Measurements from ENCODE around the gene NEUROD2.
"Not testable (repeated sequence)": the region's sequence is repeated elsewhere in the genome, so short reads cannot be mapped to it uniquely, and the experiment has no call there.

The NEUROD2 gene

DNA sequence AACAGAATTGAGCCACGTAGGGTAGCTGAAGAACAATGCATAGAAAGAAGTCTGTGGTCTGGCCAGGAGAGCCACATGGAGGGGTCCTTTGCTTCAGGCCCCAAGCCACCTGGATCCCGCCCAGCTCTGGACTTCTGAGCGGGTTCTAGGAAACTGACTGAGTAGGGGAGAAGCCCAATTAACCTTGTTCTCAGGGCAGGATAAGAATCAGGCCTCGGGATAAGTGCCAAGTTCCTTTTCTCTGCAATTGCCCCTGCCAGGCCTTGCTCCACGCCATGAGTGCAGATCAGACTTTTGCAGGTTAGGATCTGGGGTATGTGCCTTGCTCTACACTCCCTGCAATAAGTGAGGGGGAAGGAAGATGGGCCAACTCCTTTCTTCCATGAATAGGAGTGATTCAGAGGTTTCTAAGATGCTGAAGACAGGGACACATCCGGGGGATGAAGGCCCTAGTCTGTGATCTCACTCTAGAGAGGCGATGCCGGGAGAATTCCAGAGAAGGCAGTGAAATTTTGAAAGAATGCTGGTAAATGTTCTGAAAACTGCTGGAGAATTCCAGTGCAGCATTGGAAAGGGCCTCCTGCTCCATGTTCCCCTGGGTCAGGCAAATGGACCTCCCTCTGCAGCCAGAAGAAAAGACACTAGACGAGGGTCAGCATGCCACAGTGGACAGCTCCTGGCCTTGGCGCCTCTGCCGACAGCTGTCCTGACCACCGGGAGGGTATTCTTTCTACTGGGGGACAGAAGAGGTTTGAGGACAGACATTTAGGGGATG lies 5.8 kb downstream of the NEUROD2 start:
- no peak for DNase-seq

DNA sequence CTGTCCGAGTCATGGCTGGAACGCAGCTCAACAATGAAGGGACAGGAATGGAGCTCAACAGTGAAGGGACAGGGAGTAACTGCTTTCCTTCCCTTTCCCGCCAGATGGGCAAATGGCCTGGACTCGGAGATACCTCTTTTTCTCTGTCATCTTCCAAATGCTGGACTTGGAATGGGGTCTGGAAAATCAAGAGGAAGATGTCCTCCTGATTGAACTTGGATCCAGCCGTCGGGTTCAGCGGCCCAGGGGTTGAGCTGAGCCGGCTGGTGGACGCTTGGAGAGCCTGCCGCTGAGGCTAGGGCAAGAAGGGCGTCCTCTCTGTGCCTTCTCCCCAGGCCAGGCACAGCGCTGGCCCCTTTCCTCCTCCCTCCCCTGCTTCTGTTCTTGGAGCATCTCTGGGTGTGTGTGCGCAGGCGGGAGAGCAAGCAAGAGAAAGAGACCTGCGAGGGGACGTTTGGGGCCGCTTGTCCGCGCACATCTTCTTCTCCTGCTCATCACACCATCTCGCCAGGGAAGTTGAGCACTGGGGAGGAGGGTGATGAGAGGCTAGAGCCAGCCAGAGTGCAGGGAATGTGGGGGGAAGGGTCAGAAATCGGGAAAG lies 6.6 kb downstream of the NEUROD2 start:
- DNase-seq, result no peak

DNA sequence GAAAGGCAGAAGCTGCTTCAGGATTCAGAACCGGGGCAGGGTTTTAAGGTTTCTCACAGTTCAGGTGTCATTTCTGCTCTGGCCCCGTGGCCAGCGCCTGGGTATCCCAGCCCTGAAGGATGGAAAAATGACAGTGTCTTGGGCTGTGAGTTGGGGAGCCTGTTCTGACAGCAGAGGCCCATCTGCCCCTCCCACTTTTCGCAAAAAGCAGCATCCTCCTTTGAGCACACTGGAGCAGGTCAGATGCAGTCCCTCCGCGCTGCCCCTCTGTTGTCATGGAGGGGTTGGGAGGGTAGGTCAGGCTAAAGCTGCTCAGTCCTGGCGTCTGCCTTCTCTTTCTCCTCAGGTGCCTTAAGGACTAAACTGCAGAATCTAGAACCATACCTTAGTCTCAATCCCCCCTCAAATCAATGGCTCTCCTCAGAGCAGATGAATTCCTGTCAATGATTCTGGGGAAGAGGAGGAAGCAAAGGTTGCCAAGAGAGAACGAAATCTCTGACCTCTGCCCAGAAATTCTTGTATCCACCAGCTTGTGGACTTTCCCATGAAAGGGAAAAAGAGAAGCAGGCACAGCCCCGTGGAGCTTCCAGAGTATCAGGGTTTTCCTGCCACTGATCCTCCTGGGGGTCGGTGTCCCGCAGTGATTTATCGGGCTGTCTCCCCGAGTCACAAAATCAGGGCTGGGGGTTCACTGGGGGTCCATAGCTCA lies 7.3 kb downstream of the NEUROD2 start:
- no peak for DNase-seq

DNA sequence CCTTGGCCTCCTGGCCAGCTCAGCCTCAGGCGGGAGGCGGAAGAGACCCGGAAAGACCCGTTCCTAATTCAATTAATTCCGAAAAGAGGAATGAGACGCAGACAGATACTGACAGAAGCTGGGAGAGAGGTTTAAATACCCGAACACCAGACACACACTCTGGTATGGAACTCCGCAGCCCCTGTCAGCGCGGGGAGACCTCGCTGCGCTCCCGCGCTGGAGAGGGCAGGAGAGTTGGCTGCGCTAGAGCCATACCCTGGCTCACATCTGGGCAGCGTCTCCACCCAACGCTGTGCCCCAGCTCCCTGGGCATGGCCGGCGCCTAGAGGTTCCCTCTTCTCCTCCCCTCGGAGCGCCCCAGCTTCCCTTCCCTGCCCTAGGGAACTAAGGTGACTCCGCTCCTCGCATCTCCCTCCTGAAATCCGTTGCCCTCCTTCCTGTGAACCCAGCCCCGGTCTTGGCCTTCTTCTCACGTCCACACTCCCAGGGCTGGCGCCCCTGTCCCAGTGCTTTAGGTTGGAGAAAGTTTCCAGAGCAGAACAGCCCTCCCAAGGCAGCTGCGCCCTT lies 8.0 kb downstream of the NEUROD2 start:
- no peak for DNase-seq

DNA sequence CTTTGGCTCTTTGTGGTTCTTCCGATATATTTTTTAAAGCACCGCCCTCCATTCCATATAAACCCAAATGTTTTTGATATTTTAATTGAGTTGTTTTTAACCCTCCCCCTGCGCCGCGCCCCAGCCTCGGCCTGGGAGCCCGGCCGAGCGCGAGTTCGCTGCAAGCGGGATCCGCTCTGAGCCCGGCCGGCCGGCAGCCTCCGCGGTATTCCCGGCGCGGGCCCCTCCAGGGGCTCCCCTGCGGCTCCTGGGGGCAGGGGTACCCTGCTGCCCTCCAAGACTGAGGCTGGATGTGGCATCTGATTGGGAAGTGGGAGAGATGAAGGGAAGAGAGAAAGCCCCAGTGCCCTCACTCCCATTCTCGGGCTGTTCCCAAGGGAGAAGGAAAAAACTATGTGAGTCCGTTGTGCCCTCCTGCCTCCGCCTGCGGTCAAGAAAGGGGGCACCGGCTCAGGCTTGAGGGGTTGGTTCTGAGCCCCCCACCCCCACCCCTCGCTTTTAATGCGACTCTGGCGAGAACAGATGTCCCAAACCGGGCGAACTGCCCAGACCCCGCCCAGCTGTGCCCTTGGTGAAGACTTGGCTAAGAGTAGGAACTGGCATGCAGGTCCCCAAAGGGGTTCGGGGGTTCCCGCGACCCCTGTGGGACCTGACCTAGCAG lies 8.6 kb downstream of the NEUROD2 start:
- no peak for DNase-seq

- no peak for DNase-seq
Measured at GRCh38 chr17:39598630-39599003, 9.1 kb downstream of the NEUROD2 start.

- no peak for DNase-seq
Measured at GRCh38 chr17:39598047-39598481, 9.7 kb downstream of the NEUROD2 start.

DNA sequence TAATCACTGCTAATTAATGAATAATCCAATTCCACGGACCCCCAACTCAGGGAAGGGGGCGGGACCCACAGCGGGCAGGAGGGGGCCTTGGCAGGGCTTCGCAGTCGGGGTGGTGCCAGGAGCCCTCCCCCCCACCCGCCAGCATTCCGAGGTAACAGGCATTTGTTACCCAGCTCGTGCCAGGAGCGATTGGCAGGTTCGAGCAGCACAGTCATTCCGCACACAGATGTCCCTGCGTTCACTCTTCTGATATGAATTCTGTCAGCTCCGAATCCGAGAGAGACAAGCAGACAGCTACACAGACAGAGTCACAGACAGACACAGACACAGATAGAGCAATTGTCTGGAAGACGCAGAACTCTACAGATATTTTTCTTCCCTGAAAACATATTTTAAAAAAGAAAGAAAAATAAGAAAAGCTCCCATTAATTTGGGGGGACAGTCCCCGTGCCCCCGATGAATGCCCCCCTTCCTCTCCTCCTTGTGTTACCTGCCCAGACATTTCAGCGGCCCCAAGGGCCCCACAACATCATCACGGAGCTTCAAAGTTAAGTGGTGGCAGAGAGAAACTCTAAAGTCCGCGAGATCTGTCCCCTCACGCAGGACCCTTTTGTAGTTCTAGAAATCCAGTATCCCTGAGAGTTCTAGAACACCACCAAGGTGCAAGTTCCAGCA lies 10.2 kb downstream of the NEUROD2 start:
- DNase-seq, result no peak

DNA sequence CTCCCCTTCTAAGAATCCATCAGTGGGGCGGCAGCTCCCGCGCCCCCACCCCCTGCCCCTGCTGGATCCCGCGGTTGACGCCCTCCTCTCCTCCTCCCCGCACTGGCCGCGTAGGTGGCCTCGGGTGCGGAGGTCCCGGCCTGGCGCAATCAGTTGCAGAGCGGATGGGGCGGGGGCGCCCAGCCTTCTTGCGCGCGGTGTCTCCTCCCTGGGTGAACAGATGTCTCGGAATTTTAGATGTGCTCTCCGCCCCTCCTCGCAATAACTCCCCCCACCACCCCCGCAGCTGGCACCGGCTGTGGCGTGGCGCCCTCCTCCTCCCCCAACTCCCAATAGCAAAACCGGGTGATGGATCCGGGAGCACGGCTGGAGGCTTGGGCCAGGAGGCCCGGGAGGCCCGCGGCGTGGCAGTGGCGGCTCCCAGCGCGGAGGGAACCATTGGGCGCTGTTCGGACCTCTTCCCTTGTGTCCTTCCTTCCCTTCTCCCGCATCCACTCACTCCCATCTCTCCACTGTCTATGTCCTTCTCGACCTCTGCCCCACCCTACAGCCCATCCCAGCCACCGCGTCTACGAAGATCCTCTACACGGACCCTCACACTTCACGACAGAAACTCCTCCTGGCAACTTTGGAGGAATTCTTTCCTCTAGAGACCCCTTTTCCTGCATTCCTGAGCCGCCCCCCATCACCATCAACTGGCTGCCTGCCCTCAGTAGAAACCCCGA lies 11.0 kb downstream of the NEUROD2 start:
- no peak for DNase-seq

DNA sequence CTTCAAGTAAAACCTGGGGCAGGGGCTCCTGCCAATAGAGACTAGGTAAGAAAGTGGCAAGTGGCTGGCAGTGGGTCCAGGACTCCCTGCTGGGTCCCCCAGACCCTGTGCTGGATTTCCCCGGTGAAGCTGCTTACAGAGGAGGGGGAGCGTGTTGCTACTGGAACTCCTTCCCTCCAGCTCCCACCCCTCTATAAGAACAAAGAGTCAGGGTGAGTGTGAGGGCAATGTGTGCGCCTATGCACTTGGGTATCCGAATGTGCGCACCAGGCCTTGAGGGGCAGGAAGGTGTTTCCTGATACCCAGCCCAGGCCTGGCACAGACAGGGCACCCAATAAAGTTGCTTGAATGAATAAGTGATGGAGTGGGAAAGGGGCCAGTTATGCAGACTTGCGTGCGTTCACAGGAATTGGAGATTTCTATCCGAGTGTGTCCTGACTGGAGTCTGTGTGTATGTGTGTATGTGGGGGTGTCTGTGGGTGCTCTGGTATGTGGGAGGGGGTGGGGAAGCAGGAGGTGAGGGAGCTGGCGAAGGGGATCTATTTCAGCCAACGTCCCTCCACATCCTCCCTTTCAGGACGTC lies 11.7 kb downstream of the NEUROD2 start:
- DNase-seq, result no peak

- no peak for DNase-seq
Measured at GRCh38 chr17:39595294-39595693, 12.4 kb downstream of the NEUROD2 start.

DNA sequence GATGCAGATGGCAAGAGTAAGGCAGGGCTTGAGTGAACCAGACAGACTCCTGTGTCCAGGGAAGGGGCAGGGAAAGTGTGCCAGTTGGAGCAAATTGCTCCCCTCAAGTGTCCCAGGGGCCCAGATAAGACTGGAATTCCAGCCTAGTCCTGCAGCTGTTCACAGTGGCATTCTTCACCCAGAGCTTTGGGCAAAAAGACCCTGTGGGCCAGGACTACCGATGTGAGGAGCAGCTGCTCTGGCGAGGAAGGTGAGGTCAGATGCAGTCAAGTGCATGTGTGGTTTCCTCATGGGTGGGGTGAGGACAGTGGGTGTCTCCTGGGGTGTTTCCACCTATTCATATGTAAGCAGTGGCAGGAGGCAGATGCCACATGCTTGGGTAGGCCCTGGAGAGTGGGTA lies 14.3 kb downstream of the NEUROD2 start:
- DNase-seq, result no peak

DNA sequence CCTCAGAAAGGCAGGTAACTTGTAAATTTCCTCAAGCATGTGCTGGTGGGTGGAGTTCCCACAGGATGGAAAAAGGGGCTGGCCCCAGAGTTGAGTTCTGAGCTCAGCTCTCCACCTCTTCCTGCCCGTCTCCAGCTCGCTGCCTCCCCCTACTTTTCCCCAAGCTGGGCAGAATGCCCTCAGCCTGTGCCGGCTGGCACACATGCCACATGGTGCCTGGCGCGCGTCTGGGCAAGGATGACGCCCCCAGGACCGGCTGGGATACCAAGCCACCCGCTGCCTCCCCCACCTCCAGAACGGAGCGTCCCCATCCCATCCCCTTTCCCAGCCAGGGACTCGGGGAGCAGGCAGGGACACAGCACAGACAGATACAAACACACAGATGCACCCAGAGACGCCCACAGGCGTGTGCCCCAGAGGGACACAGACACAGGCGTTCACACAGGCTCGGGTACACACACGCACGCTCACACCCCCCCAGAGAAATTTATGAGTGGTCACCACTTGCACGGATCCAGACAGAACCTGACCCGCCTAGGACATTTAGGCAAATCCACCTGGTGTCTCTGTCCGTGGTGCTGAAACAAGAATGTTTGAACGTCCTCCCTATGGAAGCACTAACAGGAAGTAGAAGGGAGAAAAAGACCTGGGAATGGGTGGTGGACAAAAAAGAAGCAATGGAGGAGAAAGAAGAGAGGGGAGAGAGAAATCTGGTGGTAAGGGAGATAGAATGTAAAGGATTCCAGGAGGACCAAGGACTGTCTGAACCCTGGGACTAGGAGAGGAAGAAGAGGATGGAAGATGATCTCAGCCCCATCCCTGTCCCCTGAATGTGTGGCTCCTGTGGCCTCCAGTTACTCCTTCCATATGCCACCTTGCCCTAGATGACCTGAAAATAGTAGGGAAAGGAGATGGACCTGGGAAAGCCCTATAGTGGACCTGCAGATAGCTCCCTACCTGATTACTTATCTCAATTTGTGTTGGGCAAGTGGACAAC lies 15.5 kb downstream of the NEUROD2 start:
- DNase-seq, result peak in 1 of 5 experiments; percentile 33

GRCh38 chr17:39590180-39590579 lies 17.5 kb downstream of the NEUROD2 start:
- DNase-seq, result not testable (repeated sequence)

DNA sequence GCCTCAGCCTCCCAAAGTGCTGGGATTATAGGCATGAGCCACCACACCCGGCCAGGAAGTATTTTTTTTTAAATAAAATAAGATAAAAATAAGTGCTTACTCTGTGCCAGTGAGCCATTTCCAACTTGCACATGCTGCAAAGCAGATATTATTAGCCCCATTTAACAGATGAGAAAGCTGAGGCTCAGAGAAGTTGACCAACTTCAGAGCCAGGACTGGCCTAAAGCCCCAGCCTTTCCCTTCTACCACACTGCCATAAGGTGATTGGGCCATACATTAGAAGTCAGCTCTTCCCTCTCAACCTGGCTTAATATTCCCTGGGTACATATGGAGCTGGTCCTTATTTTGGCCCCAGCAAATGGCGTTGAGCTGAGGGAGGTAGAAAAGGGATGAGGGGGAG lies 25.1 kb downstream of the NEUROD2 start:
- DNase-seq, result no peak

GRCh38 chr17:39581759-39582085 lies 26.0 kb downstream of the NEUROD2 start:
- no peak for DNase-seq

DNA sequence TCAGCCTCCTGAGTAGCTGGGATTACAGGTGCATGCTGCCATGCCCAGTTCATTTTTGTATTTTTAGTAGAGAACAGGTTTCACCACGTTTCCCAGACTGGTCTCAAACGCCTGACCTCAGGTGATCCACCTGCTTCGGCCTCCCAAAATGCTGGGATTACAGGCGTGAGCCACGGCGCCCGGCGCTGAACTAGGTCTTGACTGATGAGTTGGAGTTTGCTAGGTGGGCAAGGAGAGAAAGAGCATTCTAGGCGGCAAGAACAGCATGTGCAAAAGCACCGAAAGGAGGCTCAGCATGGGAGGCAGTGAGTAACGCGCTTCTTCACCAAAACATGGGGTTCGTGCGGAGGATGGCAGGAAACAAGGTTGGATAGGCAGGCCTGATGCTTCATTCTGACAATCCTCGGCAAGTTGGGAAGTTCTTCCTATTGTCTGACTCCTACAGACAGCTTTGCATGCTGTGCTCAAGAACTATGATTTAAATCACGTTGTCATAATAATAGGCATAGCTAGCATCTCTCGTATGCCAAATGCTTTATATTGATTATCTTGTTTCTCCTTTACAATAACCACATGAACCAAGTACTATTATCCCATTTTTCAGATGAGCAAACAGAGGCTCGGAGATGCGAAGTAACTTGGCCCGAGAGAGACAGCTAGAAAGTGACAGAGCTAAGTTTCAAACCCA lies 26.5 kb downstream of the NEUROD2 start:
- DNase-seq, result no peak

- no peak for DNase-seq
Measured at GRCh38 chr17:39580082-39580468, 27.6 kb downstream of the NEUROD2 start.

- DNase-seq, result no peak
Measured at GRCh38 chr17:39579318-39580081, 28.2 kb downstream of the NEUROD2 start.
